Measurements from ENCODE around the gene BANF2.

BANF2 gene

GRCh38 chr20:17734374-17734773 lies 34.6 kb downstream of the BANF2 start:
- Histone ChIP-seq H3K4me3 (ENCODE audit: low read length in 2 of 2) (no peak overlapping the region), H3K27ac (ENCODE audit: low read length) (no peak overlapping the region), H3K9ac (ENCODE audit: low read length in 2 of 2) (no peak overlapping the region), H3K9me3 (ENCODE audit: control insufficient read depth in 2 of 2, low read length in 2 of 2) (peaks cover 0 to 7% of the 10 kb centered on the region in 2 donors), H3K4me1 (ENCODE audit: control insufficient read depth, insufficient read depth, low read length) (no peaks in the 10 kb centered on the region), H3K27me3 (ENCODE audit: control insufficient read depth in 1 of 2, insufficient read depth in 2 of 2, low read length in 2 of 2) (no peaks in the 10 kb centered on the region), H3K36me3 (ENCODE audit: control insufficient read depth in 2 of 2, insufficient read depth in 2 of 2, low read length in 2 of 2) (no peaks in the 10 kb centered on the region)

- H3K4me3 ChIP-seq (ENCODE audit: low read length in 2 of 2): no peak overlapping the region
- H3K9me3 ChIP-seq (ENCODE audit: control insufficient read depth in 2 of 2, low read length in 2 of 2): peaks cover 0 to 7% of the 10 kb centered on the region in 2 donors
- no peak overlapping the region for H3K9ac ChIP-seq (ENCODE audit: low read length in 2 of 2)
- H3K36me3 ChIP-seq (ENCODE audit: control insufficient read depth in 2 of 2, insufficient read depth in 2 of 2, low read length in 2 of 2): no peaks in the 10 kb centered on the region
- H3K4me1 ChIP-seq (ENCODE audit: control insufficient read depth, insufficient read depth, low read length): no peaks in the 10 kb centered on the region
- no peaks in the 10 kb centered on the region for H3K27me3 ChIP-seq (ENCODE audit: control insufficient read depth in 1 of 2, insufficient read depth in 2 of 2, low read length in 2 of 2)
- no peak overlapping the region for H3K27ac ChIP-seq (ENCODE audit: low read length)
Observed at GRCh38 chr20:17735206-17735804, 35.5 kb downstream of the BANF2 start.

GRCh38 chr20:17735959-17736621 lies 36.3 kb downstream of the BANF2 start:
- H3K9me3 ChIP-seq (ENCODE audit: control insufficient read depth in 2 of 2, low read length in 2 of 2): peaks cover 0 to 7% of the 10 kb centered on the region in 2 donors
- H3K27ac ChIP-seq (ENCODE audit: low read length): no peak overlapping the region
- no peak overlapping the region for H3K4me3 ChIP-seq (ENCODE audit: low read length in 2 of 2)
- no peak overlapping the region for H3K9ac ChIP-seq (ENCODE audit: low read length in 2 of 2)
- no peaks in the 10 kb centered on the region for H3K4me1 ChIP-seq (ENCODE audit: control insufficient read depth, insufficient read depth, low read length)
- H3K27me3 ChIP-seq (ENCODE audit: control insufficient read depth in 1 of 2, insufficient read depth in 2 of 2, low read length in 2 of 2): no peaks in the 10 kb centered on the region
- no peaks in the 10 kb centered on the region for H3K36me3 ChIP-seq (ENCODE audit: control insufficient read depth in 2 of 2, insufficient read depth in 2 of 2, low read length in 2 of 2)

GRCh38 chr20:17738154-17738553 lies 38.4 kb downstream of the BANF2 start:
- Histone ChIP-seq H3K9ac (ENCODE audit: low read length in 2 of 2) (no peak overlapping the region), H3K4me3 (ENCODE audit: low read length in 2 of 2) (no peak overlapping the region), H3K36me3 (ENCODE audit: control insufficient read depth in 2 of 2, insufficient read depth in 2 of 2, low read length in 2 of 2) (no peaks in the 10 kb centered on the region), H3K27me3 (ENCODE audit: control insufficient read depth in 1 of 2, insufficient read depth in 2 of 2, low read length in 2 of 2) (no peaks in the 10 kb centered on the region), H3K27ac (ENCODE audit: low read length) (no peak overlapping the region), H3K9me3 (ENCODE audit: control insufficient read depth in 2 of 2, low read length in 2 of 2) (peaks cover 0 to 7% of the 10 kb centered on the region in 2 donors), H3K4me1 (ENCODE audit: control insufficient read depth, insufficient read depth, low read length) (no peaks in the 10 kb centered on the region)

GRCh38 chr20:17741220-17741619 lies 41.5 kb downstream of the BANF2 start:
- H3K36me3 ChIP-seq (ENCODE audit: control insufficient read depth in 2 of 2, insufficient read depth in 2 of 2, low read length in 2 of 2): no peaks in the 10 kb centered on the region
- no peaks in the 10 kb centered on the region for H3K4me1 ChIP-seq (ENCODE audit: control insufficient read depth, insufficient read depth, low read length)
- no peak overlapping the region for H3K27ac ChIP-seq (ENCODE audit: low read length)
- H3K9ac ChIP-seq (ENCODE audit: low read length in 2 of 2): no peak overlapping the region
- H3K9me3 ChIP-seq (ENCODE audit: control insufficient read depth in 2 of 2, low read length in 2 of 2): peaks cover 0 to 4% of the 10 kb centered on the region in 2 donors
- H3K27me3 ChIP-seq (ENCODE audit: control insufficient read depth in 1 of 2, insufficient read depth in 2 of 2, low read length in 2 of 2): no peaks in the 10 kb centered on the region
- no peak overlapping the region for H3K4me3 ChIP-seq (ENCODE audit: low read length in 2 of 2)

- H3K9ac ChIP-seq (ENCODE audit: low read length in 2 of 2): no peak overlapping the region
- H3K36me3 ChIP-seq (ENCODE audit: control insufficient read depth in 2 of 2, insufficient read depth in 2 of 2, low read length in 2 of 2): no peaks in the 10 kb centered on the region
- H3K27me3 ChIP-seq (ENCODE audit: control insufficient read depth in 1 of 2, insufficient read depth in 2 of 2, low read length in 2 of 2): no peaks in the 10 kb centered on the region
- no peak overlapping the region for H3K27ac ChIP-seq (ENCODE audit: low read length)
- H3K4me1 ChIP-seq (ENCODE audit: control insufficient read depth, insufficient read depth, low read length): peaks cover 3% of the 10 kb centered on the region
- peaks cover 0 to 2% of the 10 kb centered on the region in 2 donors for H3K9me3 ChIP-seq (ENCODE audit: control insufficient read depth in 2 of 2, low read length in 2 of 2)
- H3K4me3 ChIP-seq (ENCODE audit: low read length in 2 of 2): no peak overlapping the region
Observed at GRCh38 chr20:17742731-17743130, 43.0 kb downstream of the BANF2 start.

- Histone ChIP-seq H3K36me3 (ENCODE audit: control insufficient read depth in 2 of 2, insufficient read depth in 2 of 2, low read length in 2 of 2) (no peaks in the 10 kb centered on the region), H3K27ac (ENCODE audit: low read length) (no peak overlapping the region), H3K27me3 (ENCODE audit: control insufficient read depth in 1 of 2, insufficient read depth in 2 of 2, low read length in 2 of 2) (no peaks in the 10 kb centered on the region), H3K9me3 (ENCODE audit: control insufficient read depth in 2 of 2, low read length in 2 of 2) (no peaks in the 10 kb centered on the region), H3K4me3 (ENCODE audit: low read length in 2 of 2) (no peak overlapping the region), H3K4me1 (ENCODE audit: control insufficient read depth, insufficient read depth, low read length) (peaks cover 3% of the 10 kb centered on the region), H3K9ac (ENCODE audit: low read length in 2 of 2) (no peak overlapping the region)
Observed at GRCh38 chr20:17743677-17744076, 43.9 kb downstream of the BANF2 start.

- no peak overlapping the region for H3K4me3 ChIP-seq (ENCODE audit: low read length in 2 of 2)
- H3K27ac ChIP-seq (ENCODE audit: low read length): no peak overlapping the region
- no peaks in the 10 kb centered on the region for H3K27me3 ChIP-seq (ENCODE audit: control insufficient read depth in 1 of 2, insufficient read depth in 2 of 2, low read length in 2 of 2)
- no peak overlapping the region for H3K9ac ChIP-seq (ENCODE audit: low read length in 2 of 2)
- no peaks in the 10 kb centered on the region for H3K36me3 ChIP-seq (ENCODE audit: control insufficient read depth in 2 of 2, insufficient read depth in 2 of 2, low read length in 2 of 2)
- peaks cover 3% of the 10 kb centered on the region for H3K4me1 ChIP-seq (ENCODE audit: control insufficient read depth, insufficient read depth, low read length)
- H3K9me3 ChIP-seq (ENCODE audit: control insufficient read depth in 2 of 2, low read length in 2 of 2): no peaks in the 10 kb centered on the region
Observed at GRCh38 chr20:17747431-17747846, 47.7 kb downstream of the BANF2 start.

- no peak overlapping the region for H3K9ac ChIP-seq (ENCODE audit: low read length in 2 of 2)
- no peak overlapping the region for H3K4me3 ChIP-seq (ENCODE audit: low read length in 2 of 2)
- H3K9me3 ChIP-seq (ENCODE audit: control insufficient read depth in 2 of 2, low read length in 2 of 2): no peaks in the 10 kb centered on the region
- H3K27me3 ChIP-seq (ENCODE audit: control insufficient read depth in 1 of 2, insufficient read depth in 2 of 2, low read length in 2 of 2): no peaks in the 10 kb centered on the region
- no peak overlapping the region for H3K27ac ChIP-seq (ENCODE audit: low read length)
- H3K4me1 ChIP-seq (ENCODE audit: control insufficient read depth, insufficient read depth, low read length): peaks cover 3% of the 10 kb centered on the region
- H3K36me3 ChIP-seq (ENCODE audit: control insufficient read depth in 2 of 2, insufficient read depth in 2 of 2, low read length in 2 of 2): no peaks in the 10 kb centered on the region
Observed at GRCh38 chr20:17748279-17748678, 48.5 kb downstream of the BANF2 start.

GRCh38 chr20:17749626-17749977 lies 49.8 kb downstream of the BANF2 start:
- Histone ChIP-seq H3K36me3 (ENCODE audit: control insufficient read depth in 2 of 2, insufficient read depth in 2 of 2, low read length in 2 of 2) (no peaks in the 10 kb centered on the region), H3K27me3 (ENCODE audit: control insufficient read depth in 1 of 2, insufficient read depth in 2 of 2, low read length in 2 of 2) (no peaks in the 10 kb centered on the region), H3K9me3 (ENCODE audit: control insufficient read depth in 2 of 2, low read length in 2 of 2) (no peaks in the 10 kb centered on the region), H3K4me1 (ENCODE audit: control insufficient read depth, insufficient read depth, low read length) (peaks cover 3% of the 10 kb centered on the region), H3K27ac (ENCODE audit: low read length) (no peak overlapping the region), H3K9ac (ENCODE audit: low read length in 2 of 2) (no peak overlapping the region), H3K4me3 (ENCODE audit: low read length in 2 of 2) (no peak overlapping the region)

- no peaks in the 10 kb centered on the region for H3K27me3 ChIP-seq (ENCODE audit: control insufficient read depth in 1 of 2, insufficient read depth in 2 of 2, low read length in 2 of 2)
- H3K36me3 ChIP-seq (ENCODE audit: control insufficient read depth in 2 of 2, insufficient read depth in 2 of 2, low read length in 2 of 2): no peaks in the 10 kb centered on the region
- no peak overlapping the region for H3K9ac ChIP-seq (ENCODE audit: low read length in 2 of 2)
- H3K9me3 ChIP-seq (ENCODE audit: control insufficient read depth in 2 of 2, low read length in 2 of 2): no peaks in the 10 kb centered on the region
- peaks cover 3% of the 10 kb centered on the region for H3K4me1 ChIP-seq (ENCODE audit: control insufficient read depth, insufficient read depth, low read length)
- no peak overlapping the region for H3K4me3 ChIP-seq (ENCODE audit: low read length in 2 of 2)
- H3K27ac ChIP-seq (ENCODE audit: low read length): no peak overlapping the region
Observed at GRCh38 chr20:17749978-17750721, 50.4 kb downstream of the BANF2 start.

All from stomach smooth muscle (tissue), 2 donors.